Astrocyte (in vitro differentiated cells and primary cell): ENCODE results near the gene POSTN.

Experiments
- CTCF ChIP-seq: IDR thresholded peaks from 2 replicates; pipeline ENCODE4 v1.5.1; 2011; ENCODE audit warnings: low read depth, mild to moderate bottlenecking, inconsistent platforms, low read length, moderate library complexity; ENCODE audit not compliant: insufficient read depth
- EZH2 ChIP-seq: IDR thresholded peaks from 2 replicates; pipeline ENCODE4 v1.6.1; 2012; ENCODE audit warnings: mild to moderate bottlenecking, low read length, inconsistent platforms; ENCODE audit not compliant: insufficient read depth

GRCh38 chr13:37596805-37597204 is 1.8 kb downstream of the POSTN start:
- no peak for TF ChIP-seq CTCF
- no peak for TF ChIP-seq EZH2
